Stimulated activated CD4-positive, alpha-beta T cell treated with anti-CD3 and anti-CD28 coated beads, Interleukin-4, amount 100 ng/mL, for 4 hours (primary cell): Measurements from ENCODE around the gene CEL.
"Not testable (repeated sequence)": the region's sequence is repeated elsewhere in the genome, so short reads cannot be mapped to it uniquely, and the experiment has no call there.

ENCODE experiments used
- DNase-seq, 2 experiments: peaks; one replicate each; pipeline ENCODE4 v3.0.0-alpha.2; 2020

CEL gene

GRCh38 chr9:133087429-133088145 is 25.8 kb downstream of the CEL start:
- DNase-seq, result no peak

- no peak for DNase-seq
Observed at GRCh38 chr9:133088146-133088750, 26.5 kb downstream of the CEL start.

- DNase-seq, result no peak
Observed at GRCh38 chr9:133088756-133089155, 27.0 kb downstream of the CEL start.

- no peak for DNase-seq
Observed at GRCh38 chr9:133089271-133089671, 27.5 kb downstream of the CEL start.

GRCh38 chr9:133090187-133090586 is 28.4 kb downstream of the CEL start:
- DNase-seq, result no peak

GRCh38 chr9:133090752-133091385 is 29.1 kb downstream of the CEL start:
- DNase-seq, result no peak

- not testable (repeated sequence) for DNase-seq
Observed at GRCh38 chr9:133094351-133094750, 32.6 kb downstream of the CEL start.

GRCh38 chr9:133094842-133095393 is 33.1 kb downstream of the CEL start:
- no peak for DNase-seq

GRCh38 chr9:133098104-133098754 is 36.4 kb downstream of the CEL start:
- DNase-seq, result no peak

- no peak for DNase-seq
Observed at GRCh38 chr9:133098871-133099270, 37.1 kb downstream of the CEL start.

- DNase-seq, result no peak
Observed at GRCh38 chr9:133099726-133100505, 38.1 kb downstream of the CEL start.

GRCh38 chr9:133100506-133101355 is 39.0 kb downstream of the CEL start:
- DNase-seq, result no peak

GRCh38 chr9:133101356-133102189 is 39.8 kb downstream of the CEL start:
- no peak for DNase-seq

GRCh38 chr9:133102190-133103021 is 40.6 kb downstream of the CEL start:
- DNase-seq, result no peak

GRCh38 chr9:133103183-133103986 is 41.6 kb downstream of the CEL start:
- DNase-seq, result peak; percentile 30 to 50

- DNase-seq, result no peak
Observed at GRCh38 chr9:133103987-133104505, 42.3 kb downstream of the CEL start.

- DNase-seq, result no peak
Observed at GRCh38 chr9:133104718-133105460, 43.1 kb downstream of the CEL start.

- no peak for DNase-seq
Observed at GRCh38 chr9:133105461-133105770, 43.6 kb downstream of the CEL start.
